ENCODE results near the gene ARAP1.

The ARAP1 gene

DNA sequence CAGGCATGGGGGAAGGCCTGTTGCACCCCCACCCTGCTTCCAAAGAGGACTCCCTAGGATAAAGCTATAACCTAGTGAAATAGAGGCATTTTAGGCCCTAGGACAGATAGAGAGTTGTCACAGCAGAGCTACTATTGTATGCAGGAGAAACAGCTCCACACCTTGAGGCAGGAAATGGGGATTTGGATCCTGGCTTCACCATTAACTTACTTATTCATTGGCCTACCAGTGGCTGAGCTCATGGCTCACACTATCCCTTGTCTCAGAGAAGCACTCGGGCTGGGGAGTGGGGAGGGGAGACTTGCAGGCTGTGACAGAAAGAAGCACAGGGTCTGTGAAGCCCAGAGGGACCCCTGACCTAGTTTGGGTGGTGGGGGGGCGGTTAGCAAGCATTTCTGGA is 77.0 kb downstream of the ARAP1 start:
- no peak overlapping the region for H3K4me3 ChIP-seq (ENCODE audit: control insufficient read depth, low read depth, low read length)
- TF ChIP-seq, protein P1, sequence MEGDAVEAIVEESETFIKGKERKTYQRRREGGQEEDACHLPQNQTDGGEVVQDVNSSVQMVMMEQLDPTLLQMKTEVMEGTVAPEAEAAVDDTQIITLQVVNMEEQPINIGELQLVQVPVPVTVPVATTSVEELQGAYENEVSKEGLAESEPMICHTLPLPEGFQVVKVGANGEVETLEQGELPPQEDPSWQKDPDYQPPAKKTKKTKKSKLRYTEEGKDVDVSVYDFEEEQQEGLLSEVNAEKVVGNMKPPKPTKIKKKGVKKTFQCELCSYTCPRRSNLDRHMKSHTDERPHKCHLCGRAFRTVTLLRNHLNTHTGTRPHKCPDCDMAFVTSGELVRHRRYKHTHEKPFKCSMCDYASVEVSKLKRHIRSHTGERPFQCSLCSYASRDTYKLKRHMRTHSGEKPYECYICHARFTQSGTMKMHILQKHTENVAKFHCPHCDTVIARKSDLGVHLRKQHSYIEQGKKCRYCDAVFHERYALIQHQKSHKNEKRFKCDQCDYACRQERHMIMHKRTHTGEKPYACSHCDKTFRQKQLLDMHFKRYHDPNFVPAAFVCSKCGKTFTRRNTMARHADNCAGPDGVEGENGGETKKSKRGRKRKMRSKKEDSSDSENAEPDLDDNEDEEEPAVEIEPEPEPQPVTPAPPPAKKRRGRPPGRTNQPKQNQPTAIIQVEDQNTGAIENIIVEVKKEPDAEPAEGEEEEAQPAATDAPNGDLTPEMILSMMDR (IDR thresholded peaks at IDR 0.05; ENCODE audit: control insufficient read depth, insufficient read depth, low read depth, low read length, missing control alignments), result no peak
- DNase-seq (ENCODE audit: low read depth), result no peak

DNA sequence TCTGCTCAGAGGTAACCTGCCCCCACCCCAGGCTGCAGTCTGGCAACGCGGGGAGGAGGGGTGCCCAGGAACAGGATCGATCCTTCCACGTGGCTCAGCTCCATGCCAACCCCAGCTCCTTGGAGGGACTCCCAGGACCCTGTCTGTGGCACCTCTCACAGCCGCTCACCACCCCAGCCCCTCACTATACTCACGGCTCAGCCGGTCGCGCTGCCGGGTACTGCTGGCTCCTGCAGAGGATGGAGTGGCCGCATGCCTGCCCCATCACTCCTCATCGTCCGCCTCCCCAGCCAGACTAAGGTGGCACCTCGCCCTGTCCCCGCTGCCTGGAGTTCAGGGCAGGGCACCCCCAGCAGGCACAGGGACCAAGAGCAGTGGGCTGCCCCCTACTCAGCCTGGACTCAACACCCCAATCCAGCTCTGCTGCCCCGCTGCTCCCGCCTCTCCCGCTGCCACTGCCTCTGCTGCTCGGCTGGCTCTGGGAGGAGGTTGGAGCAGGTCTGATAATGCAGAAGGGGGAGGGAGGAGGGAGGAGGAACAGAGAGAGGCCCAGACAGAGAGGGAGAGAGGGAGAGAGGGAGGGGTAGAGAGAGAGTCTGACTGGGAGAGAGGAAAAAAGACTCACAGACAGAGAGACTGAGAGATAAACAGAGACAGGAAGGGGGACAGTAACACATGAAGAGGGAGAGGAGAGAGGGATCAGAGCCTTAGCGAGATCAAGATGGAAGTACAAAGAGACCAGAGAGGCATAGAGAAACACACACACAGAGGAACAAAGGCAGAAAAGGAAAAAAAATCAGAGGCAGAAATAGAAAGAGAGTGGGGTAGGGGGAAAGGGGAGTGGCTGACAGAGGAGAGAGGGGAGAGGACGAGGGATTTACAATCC is 78.0 kb downstream of the ARAP1 start, which contains the start of gene PDE2A:
Gene PDE2A, minus strand, starts transcription at position 480 of the 886 bp plus-strand sequence. Its CDS starts 215 bp downstream, at position 265.
- TF ChIP-seq, protein P1 (IDR thresholded peaks at IDR 0.05; ENCODE audit: control insufficient read depth, insufficient read depth, low read depth, low read length, missing control alignments), result no peak
- no peak for DNase-seq (ENCODE audit: low read depth)
- no peak within 1 kb of the TSS for H3K4me3 ChIP-seq (ENCODE audit: control insufficient read depth, low read depth, low read length)

DNA sequence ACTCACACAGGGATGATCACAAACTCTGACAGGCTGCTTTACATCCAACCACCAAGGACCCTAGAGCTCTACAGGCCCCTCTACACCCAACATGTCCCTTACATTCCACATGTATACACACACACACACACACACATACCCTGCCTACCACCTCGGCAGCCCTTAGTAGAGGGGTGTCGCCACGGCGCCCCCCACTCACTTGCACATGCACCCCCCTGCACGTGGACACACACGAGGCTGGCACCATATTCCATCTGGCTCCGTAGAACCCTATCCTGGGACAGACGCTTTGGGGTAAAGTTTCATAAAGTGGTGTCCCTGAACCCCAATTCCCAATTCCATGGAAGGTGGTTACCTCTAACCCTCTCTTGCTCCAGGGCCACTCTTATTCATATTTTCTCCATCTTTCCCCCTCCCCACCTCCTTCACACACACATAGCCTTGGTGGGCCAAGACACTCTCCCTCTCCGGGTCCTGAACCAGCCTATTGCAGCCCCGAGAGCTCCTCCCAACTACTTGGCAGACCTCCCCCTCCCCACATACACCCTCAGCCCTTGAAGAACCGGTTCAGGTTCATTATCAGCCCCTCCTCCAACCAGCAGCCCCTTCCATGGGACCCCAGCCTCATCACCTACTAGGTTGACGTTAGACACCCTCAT is 78.8 kb downstream of the ARAP1 start:
- DNase-seq (ENCODE audit: low read depth), result no peak
- H3K4me3 ChIP-seq (ENCODE audit: control insufficient read depth, low read depth, low read length), result no peak overlapping the region
- TF ChIP-seq, protein P1 (IDR thresholded peaks at IDR 0.05; ENCODE audit: control insufficient read depth, insufficient read depth, low read depth, low read length, missing control alignments), result no peak

DNA sequence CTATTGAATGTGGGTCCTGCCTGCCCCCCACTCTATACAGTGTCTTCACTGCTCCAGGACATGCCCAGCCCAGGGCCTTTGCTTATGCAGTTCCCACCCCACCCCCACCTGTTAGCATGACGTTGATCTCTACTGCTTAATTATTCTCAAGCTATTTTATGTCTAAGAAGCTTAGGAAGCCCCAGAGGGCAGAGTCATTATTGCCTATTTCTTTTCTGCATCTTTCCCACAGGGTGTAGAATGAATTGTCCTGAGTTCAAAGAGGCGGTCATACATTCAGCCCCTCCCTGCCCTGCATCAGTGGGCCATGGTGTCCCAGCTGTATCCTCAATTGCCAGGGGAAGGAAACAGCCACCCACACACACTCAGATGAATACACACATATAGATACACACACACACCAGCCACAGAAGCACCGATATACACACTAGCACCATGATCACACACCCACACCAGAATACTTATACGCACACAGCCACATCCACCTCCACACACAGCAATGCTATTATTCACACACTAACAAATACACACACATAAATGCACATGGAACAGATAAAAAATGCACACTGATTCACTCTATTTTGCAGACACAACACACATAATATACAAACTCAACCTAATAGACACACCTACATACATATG is 79.5 kb downstream of the ARAP1 start:
- no peak overlapping the region for H3K4me3 ChIP-seq (ENCODE audit: control insufficient read depth, low read depth, low read length)
- TF ChIP-seq, protein P1 (IDR thresholded peaks at IDR 0.05; ENCODE audit: control insufficient read depth, insufficient read depth, low read depth, low read length, missing control alignments), result no peak
- no peak for DNase-seq (ENCODE audit: low read depth)

DNA sequence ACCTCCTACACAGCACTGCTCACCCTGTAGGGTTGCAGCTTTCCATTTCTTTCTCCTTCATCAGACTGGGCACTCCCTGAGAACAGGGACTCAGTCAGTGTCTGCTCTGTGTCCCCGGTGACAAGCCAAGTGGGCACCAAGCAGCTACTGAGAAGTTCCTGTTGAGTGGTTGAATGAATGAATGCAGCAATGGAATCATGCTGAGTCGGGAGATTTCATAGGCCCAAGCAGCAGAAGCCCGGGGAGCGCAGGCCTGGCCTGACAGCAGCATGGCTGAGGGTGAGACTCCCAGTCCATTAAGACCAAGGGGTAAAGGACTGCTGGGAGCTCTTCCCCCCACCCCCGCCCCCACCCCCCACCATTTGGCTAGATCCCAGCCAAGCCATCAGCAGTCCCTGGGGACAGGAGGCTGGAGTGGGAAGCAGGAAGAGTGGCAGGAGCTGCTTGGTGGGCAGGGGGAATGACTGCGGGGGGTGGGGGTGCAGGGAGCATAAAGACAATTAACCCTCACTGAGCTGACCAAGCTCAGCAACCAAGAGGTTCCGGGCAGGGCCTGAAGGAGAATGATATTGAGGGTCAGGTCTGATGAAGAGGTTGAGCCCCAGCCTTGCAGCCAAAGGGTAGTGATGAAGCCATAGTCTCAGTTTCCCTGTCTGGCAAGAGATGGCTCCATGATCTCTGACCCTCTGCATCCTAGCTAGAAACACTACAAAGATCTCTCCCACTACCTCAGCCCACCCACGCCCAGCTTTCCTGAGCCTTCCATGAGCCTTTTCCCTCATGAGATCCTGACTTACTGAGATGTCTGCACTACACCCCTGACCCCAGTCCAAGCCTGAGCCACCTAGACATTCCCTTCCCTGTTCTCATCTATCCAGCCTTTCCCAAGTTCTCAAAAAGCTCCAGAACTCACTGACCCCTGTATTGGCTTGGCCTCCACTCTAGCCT is 80.8 kb downstream of the ARAP1 start:
- H3K4me3 ChIP-seq (ENCODE audit: control insufficient read depth, low read depth, low read length), result no peak overlapping the region
- DNase-seq (ENCODE audit: low read depth), result no peak
- TF ChIP-seq, protein P1 (IDR thresholded peaks at IDR 0.05; ENCODE audit: control insufficient read depth, insufficient read depth, low read depth, low read length, missing control alignments), result no peak
